Stomach (tissue), 9 donors: ENCODE data around the gene THOC6. TPM values are rescaled to one million over a fixed set of nuclear protein-coding genes. Genes with fewer than 3 reads are reported as not detected.
A peak's percentile ranks its signal among the peaks of the same experiment; 100 is the strongest.

Experiments
- DNase-seq, 2 donors: peaks; one replicate each; pipeline versions ENCODE4 v3.0.0 to v3.0.0-alpha.2; 2013 to 2019
- H3K27ac ChIP-seq, 5 donors: fragments of 200-600 bp in 4 of 5; sonication (generic) in 4 of 5; one replicate each; pipeline ENCODE4 v1.5.1; 2013 to 2019; ENCODE audit warnings: mild to moderate bottlenecking in 1 of 5, moderate library complexity in 1 of 5
- H3K27me3 ChIP-seq, 3 donors: fragments of 200-600 bp; sonication (generic); one replicate each; pipeline ENCODE4 v1.5.1; 2017 to 2019; ENCODE audit warnings: mixed run types in 1 of 3
- H3K36me3 ChIP-seq, 4 donors: fragments of 200-600 bp; sonication (generic); 1 replicate in 3 of 4; 2 replicates in 1 of 4; pipeline ENCODE4 v1.5.1; 2016 to 2019
- H3K4me1 ChIP-seq, 4 donors: fragments of 200-600 bp; sonication (generic); one replicate each; pipeline ENCODE4 v1.5.1; 2016 to 2019
- H3K4me3 ChIP-seq, 4 donors: fragments of 200-600 bp; sonication (generic) in 3 of 4; one replicate each; pipeline ENCODE4 v1.5.1; 2016 to 2019; ENCODE audit warnings: mild to moderate bottlenecking in 1 of 4
- H3K9me3 ChIP-seq, 4 donors: fragments of 200-600 bp; sonication (generic); one replicate each; pipeline ENCODE4 v1.5.1; 2016 to 2019
- CTCF ChIP-seq, 7 experiments: fragments of 450-650 bp in 4 of 7; fragments of 200-600 bp in 3 of 7; sonication (generic) in 3 of 7; IDR thresholded peaks; one replicate each; pipeline ENCODE4 v1.5.1; 2016 to 2019; ENCODE audit warnings: antibody characterized with exemption in 7 of 7, control low read depth in 2 of 7, mild to moderate bottlenecking in 1 of 7
- EP300 ChIP-seq: sonication (generic); formaldehyde crosslinking; IDR thresholded peaks from one replicate; pipeline ENCODE4 v1.6.1; 2017; ENCODE audit warnings: antibody characterized with exemption
- POLR2A ChIP-seq, 4 donors: fragments of 450-650 bp; IDR thresholded peaks; one replicate each; pipeline ENCODE4 v1.6.1; 2016; ENCODE audit warnings: antibody characterized with exemption in 4 of 4, control low read depth in 2 of 4, mild to moderate bottlenecking in 1 of 4, moderate library complexity in 1 of 4
- POLR2AphosphoS5 ChIP-seq, 3 donors: sonication (generic); formaldehyde crosslinking; IDR thresholded peaks; one replicate each; pipeline ENCODE4 v1.6.1; 2016; ENCODE audit warnings: antibody characterized with exemption in 3 of 3
- WGBS, 5 donors: extraction: QIAGEN DNeasy Blood & Tissue Kit in 3 of 5; methylation state at CpG; one replicate each; pipeline versions ENCODE4 v1.1.5 to v1.1.7; 2013 to 2018; 5-methylcytosine and 5-hydroxymethylcytosine counted together
- intact Hi-C: fragments of 100-400 bp; cut with DNase I; formaldehyde crosslinking; loops from one replicate; pipeline ENCODE4 v1.15.1; 2023; ENCODE audit warnings: low total_unique reads
- polyA plus RNA-seq, 3 donors: library from polyadenylated mRNA; stranded (reverse); fragments of 200-250 nt; gene quantifications; one replicate each; pipeline ENCODE4 v1.2.3, GENCODE V29; 2013
- total RNA-seq, 5 donors: library from RNA; depleted of rRNA; stranded (reverse); fragments of >200 nt; gene quantifications; one replicate each; pipeline versions ENCODE4 v1.1.0 to v1.2.3, GENCODE V29; 2014 to 2016
- donor health status: healthy with polysubstance abuse.
- donor health status: Bipolar disorder and iron deficiency.
- donor health status: healthy.

Gene THOC6
- total and polyA plus RNA-seq, 8 donors: 10.5 to 97.9 (median 22.3) TPM; not detected in 1

GRCh38 chr16:2980227-2981176 is 43.3 kb upstream of the THOC6 start, which contains the start of gene PKMYT1:
Gene PKMYT1 (minus strand): TSS chr16:2980446. CDS start chr16:2979657, 789 bp downstream.
- H3K36me3 ChIP-seq: no peaks in the 10 kb centered on the region
- TF ChIP-seq EP300: no peak
- peak; percentile 85 to 99 (median 99) for TF ChIP-seq POLR2AphosphoS5 (IDR thresholded peaks at IDR 0.05)
- peak in 2 of 4 donors; percentile 65 to 78 for TF ChIP-seq POLR2A (IDR thresholded peaks at IDR 0.05)
- TF ChIP-seq CTCF (IDR thresholded peaks at IDR 0.05): no peak
- peaks cover 0 to 20% (median 7%) of the 10 kb centered on the region in 3 donors for H3K27me3 ChIP-seq
- H3K27ac ChIP-seq: peak within 1 kb of the TSS; percentile 87 to 95 (median 92)
- H3K4me1 ChIP-seq: peaks cover 28 to 62% (median 51%) of the 10 kb centered on the region in 4 donors
- 6 to 12% (median 9%) methylated on average over 41 to 91 of the region's 91 CpGs for WGBS, 5 donors
- DNase-seq: peak; percentile 94 to 98
- peak within 1 kb of the TSS; percentile 64 to 82 (median 74) for H3K4me3 ChIP-seq
- H3K9me3 ChIP-seq: no peaks in the 10 kb centered on the region
- intact Hi-C loops: no loop called here

- H3K9me3 ChIP-seq: no peaks in the 10 kb centered on the region
- peaks cover 32 to 69% (median 56%) of the 10 kb centered on the region in 4 donors for H3K4me1 ChIP-seq
- H3K27ac ChIP-seq: peak overlapping the region in 1 of 5 donors; percentile 92
- 47 to 59% (median 54%) methylated on average over 33 of the region's 33 CpGs for WGBS, 5 donors
- DNase-seq: no peak
- H3K4me3 ChIP-seq: peak overlapping the region in 3 of 4 donors; percentile 64 to 79 (median 70)
- intact Hi-C loops: no loop called here
- TF ChIP-seq CTCF (IDR thresholded peaks at IDR 0.05) (no peak), EP300 (no peak), POLR2A (IDR thresholded peaks at IDR 0.05) (no peak), POLR2AphosphoS5 (IDR thresholded peaks at IDR 0.05) (no peak)
- no peaks in the 10 kb centered on the region for H3K36me3 ChIP-seq
- H3K27me3 ChIP-seq: peaks cover 0 to 20% (median 7%) of the 10 kb centered on the region in 3 donors
Observed at GRCh38 chr16:2981177-2981898, 42.5 kb upstream of the THOC6 start.

- intact Hi-C loops: no loop called here
- Histone ChIP-seq H3K27ac (no peak overlapping the region), H3K4me1 (peaks cover 32 to 65% (median 52%) of the 10 kb centered on the region in 4 donors), H3K4me3 (no peak overlapping the region), H3K9me3 (no peaks in the 10 kb centered on the region), H3K36me3 (no peaks in the 10 kb centered on the region), H3K27me3 (peaks cover 0 to 21% (median 7%) of the 10 kb centered on the region in 3 donors)
- 67 to 80% (median 73%) methylated on average over 4 of the region's 4 CpGs for WGBS, 5 donors
- no peak for DNase-seq
- TF ChIP-seq POLR2A (IDR thresholded peaks at IDR 0.05) (no peak), POLR2AphosphoS5 (IDR thresholded peaks at IDR 0.05) (no peak), EP300 (no peak), CTCF (IDR thresholded peaks at IDR 0.05) (no peak)
Observed at GRCh38 chr16:2981899-2982250, 42.0 kb upstream of the THOC6 start.

GRCh38 chr16:2982402-2982801 is 41.4 kb upstream of the THOC6 start:
- no peak for DNase-seq
- H3K27ac ChIP-seq: no peak overlapping the region
- intact Hi-C loops: no loop called here
- no peaks in the 10 kb centered on the region for H3K9me3 ChIP-seq
- TF ChIP-seq EP300 (no peak), CTCF (IDR thresholded peaks at IDR 0.05) (no peak), POLR2AphosphoS5 (IDR thresholded peaks at IDR 0.05) (no peak), POLR2A (IDR thresholded peaks at IDR 0.05) (no peak)
- peaks cover 0 to 23% (median 7%) of the 10 kb centered on the region in 3 donors for H3K27me3 ChIP-seq
- no peaks in the 10 kb centered on the region for H3K36me3 ChIP-seq
- WGBS, 5 donors: 78 to 88% (median 83%) methylated on average over 5 of the region's 5 CpGs
- no peak overlapping the region for H3K4me3 ChIP-seq
- H3K4me1 ChIP-seq: peaks cover 29 to 60% (median 49%) of the 10 kb centered on the region in 4 donors
